GM12801 (cell line): ENCODE results near the gene TMEM129.

Experiments
- CTCF ChIP-seq: IDR thresholded peaks from one replicate; pipeline ENCODE4 v1.5.1; 2011; ENCODE audit warnings: control low read depth; ENCODE audit not compliant: insufficient read length; ENCODE audit errors: extremely low read depth

The TMEM129 gene

GRCh38 chr4:1721003-1721665, at the start of gene TMEM129, which contains the start of gene TACC3:
TMEM129 (minus strand) TSS chr4:1721323; CDS start chr4:1720837, 486 bp downstream.
TACC3 (plus strand) TSS chr4:1721521; CDS start chr4:1723422, 1,901 bp downstream.
- TF ChIP-seq CTCF: no peak

GRCh38 chr4:1770791-1771231, 49.7 kb upstream of the TMEM129 start:
- TF ChIP-seq CTCF: no peak

GRCh38 chr4:1770245-1770644, 49.1 kb upstream of the TMEM129 start:
- no peak for TF ChIP-seq CTCF

DNA sequence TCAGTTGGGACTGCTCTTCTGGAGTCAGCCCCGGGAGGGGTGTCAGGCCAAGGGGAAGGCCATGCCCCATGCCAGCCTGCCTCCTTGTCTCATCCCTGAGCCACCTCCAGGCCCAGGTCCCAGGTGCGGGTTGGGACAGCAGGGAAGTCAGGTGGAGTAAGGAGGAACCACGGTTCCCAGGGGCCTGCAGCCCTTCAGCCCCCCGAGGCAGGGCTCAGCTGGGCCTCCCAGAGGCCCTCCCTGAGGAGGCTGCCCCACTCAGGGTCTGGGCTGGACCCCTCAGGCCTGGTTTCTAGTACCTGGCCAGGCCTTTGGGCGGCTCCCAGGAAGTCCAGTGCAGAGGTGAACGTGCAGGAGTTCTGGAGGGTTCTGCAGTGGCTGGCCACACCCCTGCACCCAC, 48.6 kb upstream of the TMEM129 start:
- TF ChIP-seq CTCF: no peak

DNA sequence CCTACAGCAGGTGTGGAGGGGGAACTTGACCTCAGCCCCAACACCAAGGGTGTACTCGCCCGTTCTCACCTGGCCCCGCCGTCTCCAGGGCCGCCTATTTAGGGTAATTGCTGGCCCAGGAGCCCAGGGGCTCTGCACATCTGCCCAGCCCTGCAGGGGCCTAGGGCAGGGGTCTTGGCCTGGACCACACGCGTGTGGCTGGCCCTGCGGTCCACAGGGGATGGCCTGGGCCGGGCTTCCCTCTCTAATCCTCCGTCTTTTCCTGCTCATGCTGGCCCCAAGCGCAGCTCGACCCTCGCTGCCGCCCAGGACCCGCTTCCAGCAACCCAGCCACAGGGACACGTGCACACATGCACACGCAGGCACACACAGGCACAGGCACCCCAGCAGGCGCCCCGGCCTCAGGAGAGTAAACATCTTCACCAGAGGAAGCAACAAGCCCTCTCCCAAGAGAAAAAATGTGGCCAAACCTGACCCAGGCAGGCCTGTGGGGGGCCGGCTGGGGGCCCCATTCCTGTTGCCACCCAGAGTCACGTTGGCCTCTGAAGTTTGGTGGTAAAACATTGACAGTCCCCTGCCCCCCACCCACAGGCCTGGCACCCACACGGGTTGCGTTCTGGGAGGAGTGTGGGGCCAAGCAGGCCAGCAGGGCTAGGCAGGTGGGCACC, 47.4 kb upstream of the TMEM129 start:
- TF ChIP-seq CTCF: no peak

DNA sequence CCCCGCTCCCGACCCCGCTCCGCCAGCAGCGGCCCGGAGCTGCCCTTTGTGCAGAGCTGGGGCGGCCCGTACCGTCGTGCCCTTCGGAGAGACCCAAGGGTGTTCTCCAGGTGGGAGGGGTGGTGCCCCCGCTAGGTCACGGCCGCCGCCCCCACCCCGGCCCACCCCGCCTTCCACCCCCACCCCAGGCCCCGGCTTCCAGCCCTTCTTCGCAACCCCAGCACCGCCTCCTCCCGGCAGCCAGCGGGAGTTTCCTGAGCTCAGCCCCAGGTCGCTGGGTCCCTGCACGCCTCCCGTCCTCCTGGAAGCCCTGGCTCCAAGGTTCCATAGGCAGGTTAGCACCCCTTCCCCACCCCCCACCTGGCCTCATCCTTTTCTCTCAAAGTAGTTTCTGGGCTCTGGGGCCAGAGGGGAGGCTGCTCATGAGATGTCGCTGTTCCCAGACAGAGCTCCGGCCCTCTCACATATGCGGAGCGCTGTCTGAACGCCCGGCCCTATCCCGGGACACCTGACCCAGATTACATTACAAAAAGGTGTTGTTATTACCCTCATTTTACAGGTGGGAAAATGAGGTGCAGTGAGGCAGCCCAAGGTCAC, 46.7 kb upstream of the TMEM129 start:
- no peak for TF ChIP-seq CTCF

GRCh38 chr4:1767061-1767769, 46.1 kb upstream of the TMEM129 start:
- no peak for TF ChIP-seq CTCF
